Kidney (tissue), 14 donors: ENCODE data around the gene KCNE4. TPM values are rescaled to one million over a fixed set of nuclear protein-coding genes. Genes with fewer than 3 reads are reported as not detected.

Experiments
- DNase-seq, 5 donors: peaks; one replicate each; pipeline ENCODE4 v3.0.0-alpha.2; 2013 to 2020
- FAIRE-seq: peaks from 2 replicates; lab custom pipeline; 2012; peaks lifted over from hg19 to GRCh38; lab: Jason Lieb, UNC
- H3K27ac ChIP-seq, 2 donors: one replicate each; pipeline ENCODE4 v1.7.0; 2013; ENCODE audit warnings: low read depth in 2 of 2, low read length in 2 of 2, inconsistent platforms in 1 of 2
- H3K27me3 ChIP-seq: one replicate; pipeline ENCODE4 v1.7.1; 2013; ENCODE audit warnings: low read length, inconsistent platforms; ENCODE audit not compliant: control insufficient read depth, insufficient read depth
- H3K36me3 ChIP-seq, 3 donors: one replicate each; pipeline versions ENCODE4 v1.7.0 to v1.7.1; 2013; ENCODE audit warnings: low read length in 3 of 3, control low read depth in 1 of 3, inconsistent platforms in 1 of 3; ENCODE audit not compliant: insufficient read depth in 3 of 3, control insufficient read depth in 2 of 3
- H3K4me1 ChIP-seq, 3 donors: one replicate each; pipeline versions ENCODE4 v1.7.0 to v1.7.1; 2013; ENCODE audit warnings: low read length in 3 of 3, inconsistent platforms in 1 of 3, low read depth in 1 of 3; ENCODE audit not compliant: control insufficient read depth in 2 of 3, insufficient read depth in 2 of 3
- H3K4me3 ChIP-seq, 3 donors: one replicate each; pipeline versions ENCODE4 v1.7.0 to v1.8.1; 2013; ENCODE audit warnings: low read length in 3 of 3, control low read depth in 1 of 3, inconsistent platforms in 1 of 3
- H3K9ac ChIP-seq, 3 donors: one replicate each; pipeline versions ENCODE4 v1.7.0 to v1.7.1; 2013; ENCODE audit warnings: low read length in 3 of 3, control low read depth in 1 of 3, inconsistent platforms in 1 of 3
- H3K9me3 ChIP-seq, 3 donors: one replicate each; pipeline versions ENCODE4 v1.7.0 to v1.7.1; 2013; ENCODE audit warnings: low read length in 3 of 3, control low read depth in 1 of 3, inconsistent platforms in 1 of 3; ENCODE audit not compliant: control insufficient read depth in 2 of 3, insufficient read depth in 1 of 3
- intact Hi-C: fragments of 100-400 bp; cut with DNase I; formaldehyde crosslinking; loops from one replicate; pipeline ENCODE4 v1.11.1; 2022
- polyA plus RNA-seq: library from polyadenylated mRNA; stranded (reverse); fragments of 350-450 nt; fragmentation: Illumina TruSeq; extraction: RNeasy Lipid Tissue Mini Kit (QIAGEN cat#74804); gene quantifications from one replicate; pipeline ENCODE4 v1.2.3, GENCODE V29; 2014; ENCODE audit warnings: low read depth, low replicate concordance; ENCODE audit not compliant: insufficient read depth
- total RNA-seq: library from RNA; stranded (reverse); fragmentation: NEBNext Ultra II Directional; extraction: Animal tissue kit (Norgen Biotek cat#: 25700); gene quantifications from one replicate; pipeline ENCODE4 v1.2.1, GENCODE V29; 2021
- TF ChIP-seq, protein P1 (sequence below): IDR thresholded peaks from 3 replicates; pipeline ENCODE4 v1.5.1; 2012; ENCODE audit warnings: mild to moderate bottlenecking, moderate library complexity, borderline replicate concordance; ENCODE audit not compliant: insufficient read depth; ENCODE audit errors: extremely low read depth
- donor health status: control.
- donor health status: control.
- donor health status: control.
- donor health status: control.
- donor health status: control.
- donor health status: DM: yes; HTN: yes; CAD: no.
- donor health status: Normal renal cell carcinoma (clear cell type).

The KCNE4 gene
- total and polyA plus RNA-seq, 2 donors from 2014 or later: 4.0 to 4.2 TPM

DNA sequence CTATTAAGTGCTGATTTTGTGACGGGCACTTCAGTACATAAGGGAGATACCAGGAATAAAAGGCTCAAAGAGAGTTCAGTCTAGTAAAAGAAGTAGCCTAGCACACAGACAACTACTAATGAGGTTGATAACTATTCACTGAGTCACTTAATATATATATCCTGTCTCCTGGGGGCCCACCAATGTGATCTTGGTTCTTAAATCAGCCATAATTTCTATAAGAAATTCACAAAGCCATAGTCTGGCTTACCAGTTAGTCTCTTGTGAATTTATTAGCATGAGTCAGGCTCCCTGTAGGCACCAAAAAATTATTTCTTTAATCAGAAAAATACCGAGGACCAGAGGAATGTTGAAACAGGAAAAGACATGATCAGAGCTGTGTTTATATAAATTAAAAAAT lies 10.4 kb downstream of the KCNE4 start:
- no peaks in the 10 kb centered on the region for H3K9me3 ChIP-seq

DNA sequence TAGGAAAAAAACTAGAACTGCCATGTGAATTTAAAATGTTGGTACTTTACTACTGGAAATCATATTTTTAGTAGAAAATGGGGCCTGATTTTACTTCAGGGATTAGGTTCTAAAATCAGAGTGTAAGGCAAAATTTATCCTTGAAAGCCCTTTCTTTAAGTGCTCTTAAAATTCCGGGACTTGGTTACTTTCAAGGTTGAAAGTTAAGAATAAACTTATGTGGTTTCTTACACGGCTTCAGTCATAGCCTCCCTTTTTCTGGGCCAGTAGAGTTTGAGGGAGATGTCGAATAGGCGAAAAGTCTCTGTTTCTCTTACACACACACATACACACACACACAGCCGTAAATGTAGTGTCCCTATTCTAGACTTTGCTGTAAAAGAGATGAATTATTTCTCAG lies 13.1 kb downstream of the KCNE4 start:
- Histone ChIP-seq H3K9ac (no peak overlapping the region), H3K9me3 (no peaks in the 10 kb centered on the region), H3K27me3 (no peaks in the 10 kb centered on the region), H3K27ac (no peak overlapping the region), H3K36me3 (no peaks in the 10 kb centered on the region), H3K4me1 (no peaks in the 10 kb centered on the region), H3K4me3 (no peak overlapping the region)
- no peak for DNase-seq
- no peak for FAIRE-seq
- intact Hi-C loops: no loop called here
- TF ChIP-seq, protein P1, sequence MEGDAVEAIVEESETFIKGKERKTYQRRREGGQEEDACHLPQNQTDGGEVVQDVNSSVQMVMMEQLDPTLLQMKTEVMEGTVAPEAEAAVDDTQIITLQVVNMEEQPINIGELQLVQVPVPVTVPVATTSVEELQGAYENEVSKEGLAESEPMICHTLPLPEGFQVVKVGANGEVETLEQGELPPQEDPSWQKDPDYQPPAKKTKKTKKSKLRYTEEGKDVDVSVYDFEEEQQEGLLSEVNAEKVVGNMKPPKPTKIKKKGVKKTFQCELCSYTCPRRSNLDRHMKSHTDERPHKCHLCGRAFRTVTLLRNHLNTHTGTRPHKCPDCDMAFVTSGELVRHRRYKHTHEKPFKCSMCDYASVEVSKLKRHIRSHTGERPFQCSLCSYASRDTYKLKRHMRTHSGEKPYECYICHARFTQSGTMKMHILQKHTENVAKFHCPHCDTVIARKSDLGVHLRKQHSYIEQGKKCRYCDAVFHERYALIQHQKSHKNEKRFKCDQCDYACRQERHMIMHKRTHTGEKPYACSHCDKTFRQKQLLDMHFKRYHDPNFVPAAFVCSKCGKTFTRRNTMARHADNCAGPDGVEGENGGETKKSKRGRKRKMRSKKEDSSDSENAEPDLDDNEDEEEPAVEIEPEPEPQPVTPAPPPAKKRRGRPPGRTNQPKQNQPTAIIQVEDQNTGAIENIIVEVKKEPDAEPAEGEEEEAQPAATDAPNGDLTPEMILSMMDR: no peak

More for the DNA sequence above, 10.4 kb downstream of the KCNE4 start:
- no peak overlapping the region for H3K9ac ChIP-seq
- intact Hi-C loops: no loop called here
- no peaks in the 10 kb centered on the region for H3K4me1 ChIP-seq
- no peak overlapping the region for H3K4me3 ChIP-seq
- no peak for DNase-seq
- H3K36me3 ChIP-seq: no peaks in the 10 kb centered on the region
- TF ChIP-seq, protein P1: no peak
- no peaks in the 10 kb centered on the region for H3K27me3 ChIP-seq
- no peak for FAIRE-seq
- no peak overlapping the region for H3K27ac ChIP-seq

DNA sequence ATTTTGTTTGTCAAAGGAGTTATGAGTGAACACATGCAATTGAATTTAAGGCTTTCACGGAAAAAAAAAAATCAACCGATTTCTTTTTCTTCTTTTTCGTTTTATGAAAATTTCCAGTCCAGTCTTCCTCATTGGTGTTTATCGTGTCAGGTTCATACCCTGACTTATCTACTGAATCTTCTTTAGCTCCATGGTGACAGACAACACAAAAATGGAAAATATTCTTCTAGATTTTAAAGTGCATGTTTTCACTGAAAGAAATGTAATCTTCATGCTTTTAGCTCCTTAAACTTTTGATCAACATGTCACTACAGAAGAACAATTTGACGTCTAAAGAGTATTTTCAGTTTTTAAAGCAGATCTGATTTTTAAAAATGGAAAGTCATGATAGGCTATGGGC lies 14.7 kb downstream of the KCNE4 start:
- Histone ChIP-seq H3K4me3 (no peak overlapping the region), H3K9ac (no peak overlapping the region), H3K9me3 (no peaks in the 10 kb centered on the region), H3K27me3 (no peaks in the 10 kb centered on the region), H3K36me3 (no peaks in the 10 kb centered on the region), H3K27ac (no peak overlapping the region), H3K4me1 (no peaks in the 10 kb centered on the region)
- FAIRE-seq (no peak), DNase-seq (no peak)
- intact Hi-C loops: no loop called here
- TF ChIP-seq, protein P1: no peak

DNA sequence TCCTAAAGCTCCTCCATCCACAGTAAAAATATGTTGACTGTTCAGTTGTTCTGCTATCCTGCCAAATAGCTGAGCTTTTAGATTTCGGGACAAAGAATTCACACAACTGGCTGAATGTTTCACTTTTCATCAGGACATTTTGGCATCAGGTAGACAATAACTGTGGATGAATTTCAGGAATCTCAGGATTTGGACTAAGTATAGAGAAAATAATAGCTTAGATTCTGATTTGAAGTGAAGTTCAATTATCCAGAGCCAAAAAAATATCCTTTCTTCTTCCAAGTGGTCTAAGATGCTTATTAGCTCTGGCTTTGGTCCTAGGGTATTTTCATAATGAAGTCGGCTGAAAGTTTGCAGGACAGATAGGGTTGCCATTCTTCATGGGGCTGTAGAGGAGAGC lies 16.1 kb downstream of the KCNE4 start:
- H3K4me3 ChIP-seq: no peak overlapping the region
- no peaks in the 10 kb centered on the region for H3K36me3 ChIP-seq
- H3K9me3 ChIP-seq: no peaks in the 10 kb centered on the region
- H3K9ac ChIP-seq: no peak overlapping the region
- intact Hi-C loops: no loop called here
- H3K27ac ChIP-seq: no peak overlapping the region
- TF ChIP-seq, protein P1: no peak
- H3K4me1 ChIP-seq: no peaks in the 10 kb centered on the region
- no peak for DNase-seq
- FAIRE-seq: no peak
- H3K27me3 ChIP-seq: no peaks in the 10 kb centered on the region
